Measurements from ENCODE around the gene MED20.
A peak's percentile ranks its signal among the peaks of the same experiment; 100 is the strongest.

Gene MED20

GRCh38 chr6:41937861-41938574, 17.1 kb upstream of the MED20 start:
- Histone ChIP-seq H3K79me2 (ENCODE audit: insufficient read depth, low read length) (peaks cover 79% of the 10 kb centered on the region), H3K9me3 (ENCODE audit: insufficient read depth, low read length, severe bottlenecking) (no peaks in the 10 kb centered on the region), H3K27me3 (ENCODE audit: insufficient read depth, low read length, poor library complexity) (no peaks in the 10 kb centered on the region), H2AFZ (ENCODE audit: low read depth, low read length) (no peak overlapping the region), H3K36me3 (ENCODE audit: insufficient read depth, low read length) (peaks cover 81% of the 10 kb centered on the region), H3K4me3 (ENCODE audit: low read depth in 1 of 2, low read length in 2 of 2) (peak overlapping the region; percentile 86 to 93), H4K20me1 (ENCODE audit: insufficient read depth, low read length) (peaks cover 26% of the 10 kb centered on the region), H3K4me2 (ENCODE audit: insufficient read depth, low read length) (peak overlapping the region; percentile 82), H3K9ac (ENCODE audit: low read depth, low read length) (peak overlapping the region; percentile 99), H3K4me1 (ENCODE audit: insufficient read depth, low read length) (peaks cover 74% of the 10 kb centered on the region), H3K27ac (ENCODE audit: low read length) (peak overlapping the region; percentile 100)
- TF ChIP-seq CTCF (IDR thresholded peaks at IDR 0.05; ENCODE audit: borderline replicate concordance, extremely low read depth, low read length, poor library complexity, severe bottlenecking) (no peak), EZH2 (IDR thresholded peaks at IDR 0.05; ENCODE audit: borderline replicate concordance, low read depth, low read length, severe bottlenecking) (no peak)
- ATAC-seq (ENCODE audit: insufficient read depth, low read depth) (peak; percentile 26), DNase-seq (peak; percentile 93)

GRCh38 chr6:41937472-41937860, 16.5 kb upstream of the MED20 start:
- Histone ChIP-seq H3K9ac (ENCODE audit: low read depth, low read length) (peak overlapping the region; percentile 99), H2AFZ (ENCODE audit: low read depth, low read length) (no peak overlapping the region), H3K9me3 (ENCODE audit: insufficient read depth, low read length, severe bottlenecking) (no peaks in the 10 kb centered on the region), H3K79me2 (ENCODE audit: insufficient read depth, low read length) (peaks cover 83% of the 10 kb centered on the region), H3K27ac (ENCODE audit: low read length) (peak overlapping the region; percentile 100), H3K4me3 (ENCODE audit: low read depth in 1 of 2, low read length in 2 of 2) (peak overlapping the region; percentile 86 to 93), H3K36me3 (ENCODE audit: insufficient read depth, low read length) (peaks cover 86% of the 10 kb centered on the region), H3K4me1 (ENCODE audit: insufficient read depth, low read length) (peaks cover 69% of the 10 kb centered on the region), H3K4me2 (ENCODE audit: insufficient read depth, low read length) (peak overlapping the region; percentile 82), H4K20me1 (ENCODE audit: insufficient read depth, low read length) (peaks cover 29% of the 10 kb centered on the region), H3K27me3 (ENCODE audit: insufficient read depth, low read length, poor library complexity) (no peaks in the 10 kb centered on the region)
- no peak for TF ChIP-seq EZH2 (IDR thresholded peaks at IDR 0.05; ENCODE audit: borderline replicate concordance, low read depth, low read length, severe bottlenecking)
- no peak for TF ChIP-seq CTCF (IDR thresholded peaks at IDR 0.05; ENCODE audit: borderline replicate concordance, extremely low read depth, low read length, poor library complexity, severe bottlenecking)
- no peak for DNase-seq
- no peak for ATAC-seq (ENCODE audit: insufficient read depth, low read depth)

DNA sequence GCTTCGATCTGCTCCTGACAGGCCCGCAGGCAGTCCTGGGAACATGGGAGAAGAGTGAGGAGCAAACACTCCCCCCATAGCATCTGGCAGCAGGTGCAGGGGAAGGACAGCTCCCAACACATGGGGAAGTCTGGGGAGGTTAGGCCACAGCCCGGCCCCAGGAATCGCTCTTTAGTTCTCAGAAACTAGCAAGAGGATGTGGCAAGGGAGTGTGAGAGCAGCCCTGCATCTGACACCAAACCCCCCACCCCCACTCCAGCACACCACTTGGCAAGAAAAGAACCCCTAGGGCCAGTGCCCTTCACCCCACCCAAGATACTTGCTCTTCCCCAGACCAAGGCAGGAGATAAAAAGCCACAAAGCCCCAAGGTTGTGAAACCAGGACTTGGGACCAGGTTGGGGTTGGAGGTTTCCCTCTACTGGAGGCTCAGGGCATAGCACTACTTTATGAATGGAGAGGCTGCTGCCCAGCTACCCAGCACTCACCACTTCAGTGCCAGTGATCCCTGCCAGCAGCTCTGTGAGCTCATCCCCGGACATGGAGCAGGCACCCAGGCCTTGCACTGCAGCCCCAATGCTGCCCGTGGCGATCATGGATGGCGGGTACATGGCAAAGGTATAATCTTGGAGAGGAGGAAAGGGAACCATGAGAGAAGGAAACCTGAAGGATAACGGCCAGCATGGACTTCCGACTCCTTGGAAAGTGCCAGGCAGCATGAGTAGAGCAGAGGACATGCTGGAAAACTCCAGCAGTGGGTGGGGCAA, 15.3 kb upstream of the MED20 start:
- H4K20me1 ChIP-seq (ENCODE audit: insufficient read depth, low read length): peaks cover 33% of the 10 kb centered on the region
- H3K27ac ChIP-seq (ENCODE audit: low read length): peak overlapping the region; percentile 100
- peaks cover 62% of the 10 kb centered on the region for H3K4me1 ChIP-seq (ENCODE audit: insufficient read depth, low read length)
- peak overlapping the region in 1 of 2 experiments; percentile 86; a peak in 3 of 4 replicates for H3K4me3 ChIP-seq (ENCODE audit: low read depth in 1 of 2, low read length in 2 of 2)
- TF ChIP-seq CTCF (IDR thresholded peaks at IDR 0.05; ENCODE audit: borderline replicate concordance, extremely low read depth, low read length, poor library complexity, severe bottlenecking): peak; percentile 95
- TF ChIP-seq EZH2 (IDR thresholded peaks at IDR 0.05; ENCODE audit: borderline replicate concordance, low read depth, low read length, severe bottlenecking): no peak
- H3K27me3 ChIP-seq (ENCODE audit: insufficient read depth, low read length, poor library complexity): no peaks in the 10 kb centered on the region
- DNase-seq (peak; percentile 99), ATAC-seq (ENCODE audit: insufficient read depth, low read depth) (peak; percentile 57)
- peak overlapping the region; percentile 99 for H3K9ac ChIP-seq (ENCODE audit: low read depth, low read length)
- H3K36me3 ChIP-seq (ENCODE audit: insufficient read depth, low read length): peaks cover 96% of the 10 kb centered on the region
- no peaks in the 10 kb centered on the region for H3K9me3 ChIP-seq (ENCODE audit: insufficient read depth, low read length, severe bottlenecking)
- no peak overlapping the region for H2AFZ ChIP-seq (ENCODE audit: low read depth, low read length)
- H3K79me2 ChIP-seq (ENCODE audit: insufficient read depth, low read length): peaks cover 74% of the 10 kb centered on the region
- peak overlapping the region; percentile 82 for H3K4me2 ChIP-seq (ENCODE audit: insufficient read depth, low read length)
